Activated gamma-delta T cell treated with anti-CD3 and anti-CD28 coated beads, Interleukin-2, amount 50 U/mL, for 16 hours (primary cell): ENCODE results near the gene JTB.
A peak's percentile ranks its signal among the peaks of the same experiment; 100 is the strongest.

Experiments
- DNase-seq: peaks from one replicate; pipeline ENCODE4 v3.0.0-alpha.2; 2020; ENCODE audit warnings: low read depth

JTB gene

DNA sequence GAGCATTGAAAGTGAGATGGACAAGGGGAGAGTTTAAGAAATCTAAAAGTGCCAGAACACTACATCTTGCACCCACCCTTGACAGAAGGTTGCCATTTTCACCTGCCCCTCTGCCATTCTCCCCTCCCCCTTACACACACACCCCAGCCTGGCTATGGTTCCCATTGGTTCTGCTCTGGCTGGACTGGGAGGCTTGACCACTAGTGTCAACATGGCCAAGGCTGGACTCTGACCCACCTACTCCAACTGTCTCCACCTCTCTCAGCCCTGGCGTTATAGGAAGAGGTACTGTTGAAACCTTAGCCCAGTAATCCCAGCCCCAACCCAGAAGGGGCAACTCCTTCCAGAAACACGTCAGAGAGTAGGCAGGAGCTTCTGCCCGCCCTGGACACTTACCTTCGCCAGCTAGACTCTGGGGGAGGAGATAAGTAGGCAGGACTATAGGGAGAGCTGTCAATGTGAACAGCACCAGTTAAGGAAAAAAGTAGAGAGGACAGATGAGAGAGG is 23.6 kb downstream of the JTB start:
- no peak for DNase-seq

GRCh38 chr1:153951801-153952200 is 25.7 kb downstream of the JTB start:
- DNase-seq, result no peak

DNA sequence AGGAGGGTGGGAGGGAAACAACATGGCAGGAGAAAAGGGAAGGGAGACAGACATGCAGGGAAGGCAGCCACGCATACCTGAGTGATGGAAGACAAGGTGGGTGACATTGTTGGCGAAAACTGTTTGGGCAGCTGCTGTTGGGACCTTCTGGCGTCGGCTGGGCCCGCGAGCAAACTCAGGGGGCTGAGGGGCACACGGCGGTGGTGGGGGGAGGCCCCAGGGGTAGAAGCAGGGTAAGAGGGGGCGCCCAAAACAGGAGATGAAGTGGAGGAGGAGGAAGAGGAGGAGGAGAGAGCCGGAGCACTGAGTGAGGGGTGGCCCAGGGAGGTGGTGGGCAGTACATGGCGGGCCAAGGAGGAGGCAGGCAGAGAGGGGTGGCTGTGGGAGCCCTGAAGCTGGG is 26.3 kb downstream of the JTB start:
- DNase-seq, result no peak

- DNase-seq, result peak; percentile 67
Measured at GRCh38 chr1:153946622-153947241, 30.7 kb downstream of the JTB start, which contains the start of gene DENND4B. TSS of gene DENND4B (minus strand) at chr1:153946718. CDS start at chr1:153944374, 2,344 bp downstream.

- peak; percentile 46 for DNase-seq
Measured at GRCh38 chr1:153945795-153946621, 31.5 kb downstream of the JTB start.

GRCh38 chr1:153945131-153945794 is 32.2 kb downstream of the JTB start:
- DNase-seq, result peak; percentile 72

GRCh38 chr1:153944827-153945117 is 32.7 kb downstream of the JTB start:
- DNase-seq, result no peak

- DNase-seq, result no peak
Measured at GRCh38 chr1:153944005-153944826, 33.3 kb downstream of the JTB start.

GRCh38 chr1:153942766-153943549 is 34.5 kb downstream of the JTB start:
- no peak for DNase-seq

DNA sequence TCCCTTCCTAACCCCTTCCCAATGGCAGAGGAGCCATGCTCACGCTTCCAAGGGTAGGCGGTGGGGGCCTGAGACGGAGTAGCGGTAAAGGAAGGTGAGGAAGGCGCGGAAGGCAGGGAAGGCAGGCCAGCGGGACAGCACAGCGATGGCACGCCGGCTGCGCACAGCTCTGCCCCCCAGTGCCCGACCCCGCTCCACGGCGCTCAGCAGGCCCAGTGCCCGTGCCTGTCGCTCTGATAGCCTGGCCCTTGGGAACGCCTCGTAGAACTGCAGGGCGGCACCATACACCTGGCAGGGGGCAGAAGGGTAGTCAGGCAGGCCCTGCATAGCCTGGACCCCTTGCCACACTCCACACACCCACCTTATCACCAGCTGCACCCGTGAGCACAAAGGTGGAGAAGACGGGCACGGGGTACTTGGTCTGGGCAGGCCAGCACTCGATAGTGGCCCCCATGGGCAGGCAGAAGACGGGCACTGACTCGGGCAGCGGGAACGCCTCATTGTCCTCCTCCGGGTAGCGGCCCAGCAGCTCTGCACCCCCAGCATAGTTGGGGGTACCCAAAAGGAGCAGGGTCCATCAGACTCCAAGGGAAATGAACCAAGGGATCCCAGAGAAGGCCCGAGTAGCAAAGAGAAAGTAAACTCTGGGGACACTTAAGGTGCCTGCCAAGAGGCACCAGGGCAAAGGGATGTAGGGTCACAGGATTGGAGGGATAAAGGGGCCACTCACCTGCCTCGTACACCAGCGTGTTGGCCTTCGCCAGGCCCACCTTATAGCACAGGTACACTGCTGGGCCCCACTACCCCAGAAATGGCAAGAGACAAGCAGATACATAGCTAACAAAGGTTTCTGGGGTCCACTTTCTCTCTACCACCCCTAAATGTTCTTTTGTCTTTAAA is 35.4 kb downstream of the JTB start:
- no peak for DNase-seq

DNA sequence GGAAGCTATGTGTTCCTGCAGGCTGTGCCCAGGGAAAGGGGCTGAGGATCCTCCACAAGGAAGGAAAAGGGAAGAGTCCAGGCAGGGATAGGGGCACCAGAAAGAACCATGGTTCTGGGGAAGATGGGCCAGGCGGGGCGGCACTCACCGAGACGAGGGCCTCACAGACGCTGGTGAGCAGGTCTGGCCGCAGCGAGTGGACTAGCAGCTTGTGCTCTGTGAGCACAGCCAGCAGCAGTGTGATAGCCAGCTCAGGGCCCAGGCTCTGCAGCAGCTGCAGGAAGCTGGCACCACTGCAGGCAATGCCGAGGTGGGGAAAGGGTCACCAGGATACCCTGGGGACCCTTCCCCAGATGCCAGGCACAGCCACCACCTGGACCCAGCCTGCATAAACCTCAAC is 36.7 kb downstream of the JTB start:
- DNase-seq, result no peak

DNA sequence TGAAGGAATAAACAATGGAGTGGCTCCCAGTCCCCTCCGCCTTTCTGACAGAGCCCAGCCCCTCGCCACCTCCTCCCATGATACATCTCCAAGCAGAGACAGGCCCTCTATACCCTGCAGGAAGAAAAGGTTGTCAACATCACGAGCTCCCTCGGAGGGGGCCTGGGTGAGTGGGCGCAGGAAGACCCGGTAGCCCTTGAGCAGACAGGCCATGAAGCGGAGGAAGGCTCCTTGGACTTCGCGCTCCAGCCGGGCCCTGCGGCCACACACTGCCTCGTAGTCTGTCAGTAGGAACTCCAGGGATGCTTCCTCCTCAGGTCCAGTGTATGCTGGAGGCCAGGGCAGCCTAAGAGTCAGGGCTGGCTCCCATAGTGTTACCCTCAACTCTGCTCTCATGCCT is 38.0 kb downstream of the JTB start:
- DNase-seq, result no peak

- no peak for DNase-seq
Measured at GRCh38 chr1:153938996-153939395, 38.5 kb downstream of the JTB start.

DNA sequence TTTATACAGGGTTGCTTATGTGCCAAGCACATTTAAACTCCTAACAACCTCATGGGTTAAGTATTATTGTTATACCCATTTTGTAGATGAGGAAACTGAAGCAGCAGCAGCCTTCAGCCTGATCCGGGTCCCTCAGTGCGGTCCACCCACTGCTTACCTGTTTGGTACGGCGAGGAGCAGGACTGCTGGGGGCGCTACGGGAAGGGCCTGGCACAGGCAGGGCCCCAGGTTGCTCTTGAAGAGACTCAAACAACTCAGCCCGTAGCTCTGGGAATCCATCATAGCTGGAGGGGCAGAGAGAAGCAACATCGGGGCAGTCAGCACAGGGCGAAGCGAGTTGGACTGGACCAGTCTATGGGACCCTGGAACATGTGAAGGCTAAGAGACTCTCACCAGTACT is 40.1 kb downstream of the JTB start:
- no peak for DNase-seq

DNA sequence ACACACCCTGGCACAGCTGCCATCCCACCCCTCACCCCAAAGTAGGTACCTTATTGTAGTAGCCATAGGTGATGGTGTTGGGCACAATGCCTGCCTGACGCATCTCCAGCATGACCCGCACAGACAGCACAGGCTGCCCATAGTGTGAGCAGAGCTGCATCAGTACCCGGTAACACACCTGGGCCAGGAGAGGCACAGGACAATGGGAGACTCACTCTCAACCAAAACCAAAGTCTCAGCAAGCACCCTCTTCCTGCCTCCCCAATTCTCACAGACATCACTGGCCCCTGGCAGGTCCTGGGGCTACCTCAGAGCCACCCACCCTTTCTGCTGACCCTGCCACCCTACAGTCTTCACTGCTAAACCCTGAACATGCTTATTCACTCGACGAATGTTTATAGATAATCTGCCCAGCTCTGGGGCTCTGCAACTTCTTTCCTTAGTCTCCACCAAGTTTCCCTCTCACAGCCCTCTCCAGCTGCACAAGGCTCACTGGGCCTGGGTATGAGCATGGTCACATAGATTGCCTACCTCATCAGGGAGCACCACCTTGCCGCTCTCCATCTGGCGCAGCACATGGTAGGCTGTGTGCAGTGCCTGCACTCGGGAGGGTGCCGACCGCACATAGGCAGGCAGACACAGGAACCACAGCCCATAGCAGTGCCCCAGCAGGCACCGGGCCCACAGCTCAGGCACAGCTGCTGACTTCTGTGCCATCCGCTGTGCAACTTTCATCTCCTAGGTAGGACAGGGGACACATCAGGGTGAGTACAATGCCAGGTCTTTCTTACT is 41.3 kb downstream of the JTB start:
- no peak for DNase-seq

DNA sequence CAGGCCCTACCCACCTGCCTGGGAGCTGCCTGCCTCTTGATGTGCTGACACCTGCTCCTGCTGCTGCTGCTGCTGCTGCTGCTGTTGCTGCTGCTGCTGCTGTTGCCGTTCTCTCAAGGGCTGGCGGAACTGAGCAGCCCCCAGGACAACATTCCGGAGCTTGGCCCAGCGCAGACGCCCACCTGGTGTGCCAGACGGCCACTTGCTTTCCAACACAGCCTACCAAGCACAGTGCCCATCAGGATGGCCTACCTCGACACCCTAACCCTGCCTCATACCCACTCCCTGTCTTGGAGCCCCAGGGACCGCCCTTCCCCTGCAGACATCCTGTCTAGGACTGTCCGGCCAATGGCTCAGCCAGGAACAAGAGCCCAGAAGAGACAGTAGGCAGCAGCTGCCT is 42.7 kb downstream of the JTB start:
- DNase-seq, result no peak

DNA sequence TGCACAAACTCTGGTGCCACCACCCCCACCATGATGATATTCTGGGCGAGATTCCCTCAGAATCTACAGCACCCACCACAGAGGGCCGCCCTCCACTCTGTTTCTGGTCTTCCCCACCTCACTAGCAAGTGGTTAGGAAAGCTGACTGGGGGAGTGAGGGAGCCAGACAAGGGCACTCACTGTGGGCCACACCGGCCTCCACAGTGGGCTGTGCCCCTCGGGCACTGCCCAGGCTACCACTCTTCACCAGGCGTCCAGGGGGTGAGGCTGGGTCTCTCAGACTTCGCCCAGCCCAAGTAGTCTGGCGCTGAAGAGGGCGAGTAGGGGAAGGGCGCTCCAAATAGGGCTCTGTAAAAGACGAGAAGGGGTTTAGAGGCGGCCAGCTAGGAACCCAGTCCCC is 43.5 kb downstream of the JTB start:
- no peak for DNase-seq

DNA sequence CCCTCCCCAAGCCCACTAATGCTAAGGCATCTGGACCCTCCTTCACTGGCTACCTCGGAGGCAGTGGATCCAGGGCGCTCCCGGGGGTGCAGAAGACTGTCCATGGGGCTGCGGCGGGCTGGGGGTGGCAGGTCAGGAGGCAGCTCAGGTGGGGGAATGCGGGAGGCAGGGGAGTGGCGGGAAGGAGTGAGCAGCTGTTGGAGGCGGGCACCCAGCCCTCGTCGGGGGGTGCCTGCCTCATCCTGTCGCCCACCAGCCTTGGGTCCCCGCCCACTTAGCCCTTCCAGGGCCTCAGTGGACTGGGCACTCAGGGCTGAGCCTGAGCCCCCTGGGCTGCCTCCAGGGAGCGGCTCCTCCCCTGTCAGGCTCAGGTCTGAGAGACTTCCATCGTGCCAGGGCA is 44.0 kb downstream of the JTB start:
- DNase-seq, result no peak
